ENCODE measurements around the gene FAM20A.

The FAM20A gene

DNA sequence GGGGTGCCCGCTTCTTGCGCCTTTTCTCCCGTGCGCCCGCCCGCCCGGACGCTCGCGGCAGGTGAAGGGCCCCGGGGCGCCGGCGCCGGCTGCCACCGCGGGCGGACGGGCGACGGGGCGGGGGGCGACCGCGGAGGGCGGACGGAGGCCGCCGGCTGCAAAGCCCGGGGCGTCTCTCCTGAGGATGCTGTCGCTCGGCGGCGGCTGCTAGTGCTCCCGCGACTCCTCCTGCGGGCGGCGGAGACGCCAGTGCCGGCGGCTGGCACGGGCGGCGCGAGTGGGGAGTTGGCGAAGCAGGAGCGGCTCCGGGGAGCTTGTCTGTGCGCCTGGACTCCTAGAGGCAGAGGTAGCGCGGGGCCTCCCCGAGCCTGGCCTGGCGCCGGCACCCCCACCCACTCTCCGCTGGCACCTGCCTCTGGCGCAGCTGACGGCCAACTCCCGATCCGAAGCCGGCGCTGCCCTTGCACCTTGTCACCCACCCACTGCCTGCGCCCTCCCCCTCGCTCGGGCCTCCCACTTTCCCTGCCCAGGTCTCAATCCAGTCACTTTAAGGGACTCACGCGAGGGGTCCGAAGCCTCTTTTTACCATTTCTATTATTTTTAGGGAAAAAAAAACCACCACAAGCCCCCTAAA, at the start of gene FAM20A:
TSS of gene FAM20A (minus strand) at position 437 of the 634 bp plus-strand sequence. CDS start 701 bp downstream, outside the sequence.
- Histone ChIP-seq H3K4me3 (ENCODE audit: low read depth, low read length) (peak within 1 kb of the TSS; percentile 44), H3K36me3 (ENCODE audit: control insufficient read depth in 2 of 2, insufficient read depth in 1 of 2, low read length in 2 of 2) (no peaks in the 10 kb centered on the region), H3K9me3 (ENCODE audit: control insufficient read depth, insufficient read depth, low read depth, low read length) (no peaks in the 10 kb centered on the region), H3K4me1 (ENCODE audit: control insufficient read depth, insufficient read depth, low read length) (peaks cover 9% of the 10 kb centered on the region), H3K27ac (ENCODE audit: extremely low read depth, low read depth, low read length) (peak within 1 kb of the TSS; percentile 46; the same call in 1 of the 2 replicates)
- ChIA-PET POLR2A (interaction anchor here (2.0 kb wide), 1 partner anchor 89 kb away, joined by 6 read pairs; the partner anchor contains the start of gene PRKAR1A), CTCF (interaction anchor here (0.6 to 2.9 kb wide), 6 partner anchors 11 to 176 kb away, joined by 3 to 15 read pairs (median 4); no protein-coding TSS in a partner anchor)
- TF ChIP-seq, protein P1, sequence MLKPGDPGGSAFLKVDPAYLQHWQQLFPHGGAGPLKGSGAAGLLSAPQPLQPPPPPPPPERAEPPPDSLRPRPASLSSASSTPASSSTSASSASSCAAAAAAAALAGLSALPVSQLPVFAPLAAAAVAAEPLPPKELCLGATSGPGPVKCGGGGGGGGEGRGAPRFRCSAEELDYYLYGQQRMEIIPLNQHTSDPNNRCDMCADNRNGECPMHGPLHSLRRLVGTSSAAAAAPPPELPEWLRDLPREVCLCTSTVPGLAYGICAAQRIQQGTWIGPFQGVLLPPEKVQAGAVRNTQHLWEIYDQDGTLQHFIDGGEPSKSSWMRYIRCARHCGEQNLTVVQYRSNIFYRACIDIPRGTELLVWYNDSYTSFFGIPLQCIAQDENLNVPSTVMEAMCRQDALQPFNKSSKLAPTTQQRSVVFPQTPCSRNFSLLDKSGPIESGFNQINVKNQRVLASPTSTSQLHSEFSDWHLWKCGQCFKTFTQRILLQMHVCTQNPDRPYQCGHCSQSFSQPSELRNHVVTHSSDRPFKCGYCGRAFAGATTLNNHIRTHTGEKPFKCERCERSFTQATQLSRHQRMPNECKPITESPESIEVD (tag by site-specific recombination; IDR thresholded peaks at IDR 0.05) = no peak
- TF ChIP-seq ZNF677 (tag by site-specific recombination; IDR thresholded peaks at IDR 0.05) (no peak), ZNF433 (tag by site-specific recombination; IDR thresholded peaks at IDR 0.05; ENCODE audit: low read depth) (no peak), KLF16 (tag by site-specific recombination; IDR thresholded peaks at IDR 0.05) (peak; percentile 34; the same call in 1 of the 2 replicates), GLIS1 (tag by site-specific recombination; IDR thresholded peaks at IDR 0.05) (peak; percentile 41; the same call in 1 of the 2 replicates), ZNF529 (tag by site-specific recombination; IDR thresholded peaks at IDR 0.05; ENCODE audit: insufficient replicate concordance) (no peak), ZNF112 (tag by site-specific recombination; IDR thresholded peaks at IDR 0.05) (no peak), ZNF114 (tag by site-specific recombination; IDR thresholded peaks at IDR 0.05) (no peak), SP3 (tag by site-specific recombination; IDR thresholded peaks at IDR 0.05) (peak; percentile 64), ZBTB8A (tag by site-specific recombination; IDR thresholded peaks at IDR 0.05) (peak; percentile 14; the same call in 1 of the 2 replicates), ZNF223 (tag by site-specific recombination; IDR thresholded peaks at IDR 0.05) (peak; percentile 87), ZNF214 (tag by site-specific recombination; IDR thresholded peaks at IDR 0.05; ENCODE audit: borderline replicate concordance) (no peak), HOXD13 (CRISPR knock-in tag; IDR thresholded peaks at IDR 0.05; ENCODE audit: borderline replicate concordance) (no peak), ZNF776 (tag by site-specific recombination; IDR thresholded peaks at IDR 0.05; ENCODE audit: borderline replicate concordance) (no peak), ZBTB17 (tag by site-specific recombination; IDR thresholded peaks at IDR 0.05) (no peak)
- TF ChIP-seq, protein P2, sequence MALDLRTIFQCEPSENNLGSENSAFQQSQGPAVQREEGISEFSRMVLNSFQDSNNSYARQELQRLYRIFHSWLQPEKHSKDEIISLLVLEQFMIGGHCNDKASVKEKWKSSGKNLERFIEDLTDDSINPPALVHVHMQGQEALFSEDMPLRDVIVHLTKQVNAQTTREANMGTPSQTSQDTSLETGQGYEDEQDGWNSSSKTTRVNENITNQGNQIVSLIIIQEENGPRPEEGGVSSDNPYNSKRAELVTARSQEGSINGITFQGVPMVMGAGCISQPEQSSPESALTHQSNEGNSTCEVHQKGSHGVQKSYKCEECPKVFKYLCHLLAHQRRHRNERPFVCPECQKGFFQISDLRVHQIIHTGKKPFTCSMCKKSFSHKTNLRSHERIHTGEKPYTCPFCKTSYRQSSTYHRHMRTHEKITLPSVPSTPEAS (tag by site-specific recombination; IDR thresholded peaks at IDR 0.05) = no peak
- TF ChIP-seq, protein P3, sequence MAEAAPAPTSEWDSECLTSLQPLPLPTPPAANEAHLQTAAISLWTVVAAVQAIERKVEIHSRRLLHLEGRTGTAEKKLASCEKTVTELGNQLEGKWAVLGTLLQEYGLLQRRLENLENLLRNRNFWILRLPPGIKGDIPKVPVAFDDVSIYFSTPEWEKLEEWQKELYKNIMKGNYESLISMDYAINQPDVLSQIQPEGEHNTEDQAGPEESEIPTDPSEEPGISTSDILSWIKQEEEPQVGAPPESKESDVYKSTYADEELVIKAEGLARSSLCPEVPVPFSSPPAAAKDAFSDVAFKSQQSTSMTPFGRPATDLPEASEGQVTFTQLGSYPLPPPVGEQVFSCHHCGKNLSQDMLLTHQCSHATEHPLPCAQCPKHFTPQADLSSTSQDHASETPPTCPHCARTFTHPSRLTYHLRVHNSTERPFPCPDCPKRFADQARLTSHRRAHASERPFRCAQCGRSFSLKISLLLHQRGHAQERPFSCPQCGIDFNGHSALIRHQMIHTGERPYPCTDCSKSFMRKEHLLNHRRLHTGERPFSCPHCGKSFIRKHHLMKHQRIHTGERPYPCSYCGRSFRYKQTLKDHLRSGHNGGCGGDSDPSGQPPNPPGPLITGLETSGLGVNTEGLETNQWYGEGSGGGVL (tag by site-specific recombination; IDR thresholded peaks at IDR 0.05) = peak; percentile 36; the same call in 1 of the 2 replicates
- TF ChIP-seq, protein P4, sequence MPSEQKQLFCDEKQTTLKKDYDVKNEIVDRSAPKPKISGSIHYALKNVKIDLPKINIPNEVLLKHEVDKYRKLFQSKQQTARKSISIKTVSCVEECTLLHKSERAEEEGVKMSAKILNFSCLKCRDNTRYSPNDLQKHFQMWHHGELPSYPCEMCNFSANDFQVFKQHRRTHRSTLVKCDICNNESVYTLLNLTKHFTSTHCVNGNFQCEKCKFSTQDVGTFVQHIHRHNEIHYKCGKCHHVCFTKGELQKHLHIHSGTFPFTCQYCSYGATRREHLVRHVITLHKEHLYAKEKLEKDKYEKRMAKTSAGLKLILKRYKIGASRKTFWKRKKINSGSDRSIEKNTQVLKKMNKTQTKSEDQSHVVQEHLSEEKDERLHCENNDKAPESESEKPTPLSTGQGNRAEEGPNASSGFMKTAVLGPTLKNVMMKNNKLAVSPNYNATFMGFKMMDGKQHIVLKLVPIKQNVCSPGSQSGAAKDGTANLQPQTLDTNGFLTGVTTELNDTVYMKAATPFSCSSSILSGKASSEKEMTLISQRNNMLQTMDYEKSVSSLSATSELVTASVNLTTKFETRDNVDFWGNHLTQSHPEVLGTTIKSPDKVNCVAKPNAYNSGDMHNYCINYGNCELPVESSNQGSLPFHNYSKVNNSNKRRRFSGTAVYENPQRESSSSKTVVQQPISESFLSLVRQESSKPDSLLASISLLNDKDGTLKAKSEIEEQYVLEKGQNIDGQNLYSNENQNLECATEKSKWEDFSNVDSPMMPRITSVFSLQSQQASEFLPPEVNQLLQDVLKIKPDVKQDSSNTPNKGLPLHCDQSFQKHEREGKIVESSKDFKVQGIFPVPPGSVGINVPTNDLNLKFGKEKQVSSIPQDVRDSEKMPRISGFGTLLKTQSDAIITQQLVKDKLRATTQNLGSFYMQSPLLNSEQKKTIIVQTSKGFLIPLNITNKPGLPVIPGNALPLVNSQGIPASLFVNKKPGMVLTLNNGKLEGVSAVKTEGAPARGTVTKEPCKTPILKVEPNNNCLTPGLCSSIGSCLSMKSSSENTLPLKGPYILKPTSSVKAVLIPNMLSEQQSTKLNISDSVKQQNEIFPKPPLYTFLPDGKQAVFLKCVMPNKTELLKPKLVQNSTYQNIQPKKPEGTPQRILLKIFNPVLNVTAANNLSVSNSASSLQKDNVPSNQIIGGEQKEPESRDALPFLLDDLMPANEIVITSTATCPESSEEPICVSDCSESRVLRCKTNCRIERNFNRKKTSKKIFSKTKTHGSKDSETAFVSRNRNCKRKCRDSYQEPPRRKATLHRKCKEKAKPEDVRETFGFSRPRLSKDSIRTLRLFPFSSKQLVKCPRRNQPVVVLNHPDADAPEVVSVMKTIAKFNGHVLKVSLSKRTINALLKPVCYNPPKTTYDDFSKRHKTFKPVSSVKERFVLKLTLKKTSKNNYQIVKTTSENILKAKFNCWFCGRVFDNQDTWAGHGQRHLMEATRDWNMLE (tag by site-specific recombination; conservative IDR thresholded peaks at IDR 0.05; ENCODE audit: low read depth) = no peak
- TF ChIP-seq, protein P5, sequence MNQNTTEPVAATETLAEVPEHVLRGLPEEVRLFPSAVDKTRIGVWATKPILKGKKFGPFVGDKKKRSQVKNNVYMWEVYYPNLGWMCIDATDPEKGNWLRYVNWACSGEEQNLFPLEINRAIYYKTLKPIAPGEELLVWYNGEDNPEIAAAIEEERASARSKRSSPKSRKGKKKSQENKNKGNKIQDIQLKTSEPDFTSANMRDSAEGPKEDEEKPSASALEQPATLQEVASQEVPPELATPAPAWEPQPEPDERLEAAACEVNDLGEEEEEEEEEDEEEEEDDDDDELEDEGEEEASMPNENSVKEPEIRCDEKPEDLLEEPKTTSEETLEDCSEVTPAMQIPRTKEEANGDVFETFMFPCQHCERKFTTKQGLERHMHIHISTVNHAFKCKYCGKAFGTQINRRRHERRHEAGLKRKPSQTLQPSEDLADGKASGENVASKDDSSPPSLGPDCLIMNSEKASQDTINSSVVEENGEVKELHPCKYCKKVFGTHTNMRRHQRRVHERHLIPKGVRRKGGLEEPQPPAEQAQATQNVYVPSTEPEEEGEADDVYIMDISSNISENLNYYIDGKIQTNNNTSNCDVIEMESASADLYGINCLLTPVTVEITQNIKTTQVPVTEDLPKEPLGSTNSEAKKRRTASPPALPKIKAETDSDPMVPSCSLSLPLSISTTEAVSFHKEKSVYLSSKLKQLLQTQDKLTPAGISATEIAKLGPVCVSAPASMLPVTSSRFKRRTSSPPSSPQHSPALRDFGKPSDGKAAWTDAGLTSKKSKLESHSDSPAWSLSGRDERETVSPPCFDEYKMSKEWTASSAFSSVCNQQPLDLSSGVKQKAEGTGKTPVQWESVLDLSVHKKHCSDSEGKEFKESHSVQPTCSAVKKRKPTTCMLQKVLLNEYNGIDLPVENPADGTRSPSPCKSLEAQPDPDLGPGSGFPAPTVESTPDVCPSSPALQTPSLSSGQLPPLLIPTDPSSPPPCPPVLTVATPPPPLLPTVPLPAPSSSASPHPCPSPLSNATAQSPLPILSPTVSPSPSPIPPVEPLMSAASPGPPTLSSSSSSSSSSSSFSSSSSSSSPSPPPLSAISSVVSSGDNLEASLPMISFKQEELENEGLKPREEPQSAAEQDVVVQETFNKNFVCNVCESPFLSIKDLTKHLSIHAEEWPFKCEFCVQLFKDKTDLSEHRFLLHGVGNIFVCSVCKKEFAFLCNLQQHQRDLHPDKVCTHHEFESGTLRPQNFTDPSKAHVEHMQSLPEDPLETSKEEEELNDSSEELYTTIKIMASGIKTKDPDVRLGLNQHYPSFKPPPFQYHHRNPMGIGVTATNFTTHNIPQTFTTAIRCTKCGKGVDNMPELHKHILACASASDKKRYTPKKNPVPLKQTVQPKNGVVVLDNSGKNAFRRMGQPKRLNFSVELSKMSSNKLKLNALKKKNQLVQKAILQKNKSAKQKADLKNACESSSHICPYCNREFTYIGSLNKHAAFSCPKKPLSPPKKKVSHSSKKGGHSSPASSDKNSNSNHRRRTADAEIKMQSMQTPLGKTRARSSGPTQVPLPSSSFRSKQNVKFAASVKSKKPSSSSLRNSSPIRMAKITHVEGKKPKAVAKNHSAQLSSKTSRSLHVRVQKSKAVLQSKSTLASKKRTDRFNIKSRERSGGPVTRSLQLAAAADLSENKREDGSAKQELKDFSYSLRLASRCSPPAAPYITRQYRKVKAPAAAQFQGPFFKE (tag by site-specific recombination; IDR thresholded peaks at IDR 0.05; ENCODE audit: borderline replicate concordance) = no peak

All from HEK293 (cell line).